DND-41 (cell line): ENCODE results near the gene CNTFR.

ENCODE experiments used
- ATAC-seq: fragments of 200-7000 bp; cut with Tn5 transposase; 3 replicates; pipeline ENCODE4 v1.9.1; 2021; ENCODE audit warnings: low read depth; ENCODE audit not compliant: insufficient read depth
- DNase-seq: peaks from one replicate; pipeline ENCODE4 v3.0.0-alpha.2; 2020
- H2AFZ ChIP-seq: 2 replicates; pipeline ENCODE4 v1.6.0; 2012; ENCODE audit warnings: low read depth, low read length
- H3K27ac ChIP-seq: 2 replicates; pipeline ENCODE4 v1.5.1; 2012; ENCODE audit warnings: low read length, inconsistent platforms
- H3K27me3 ChIP-seq: fragments of 200-600 bp; sonication (generic); 2 replicates; pipeline ENCODE4 v1.6.0; 2012; ENCODE audit warnings: low read length, mild to moderate bottlenecking, inconsistent platforms; ENCODE audit not compliant: insufficient read depth, poor library complexity
- H3K36me3 ChIP-seq: 2 replicates; pipeline ENCODE4 v1.5.1; 2012; ENCODE audit warnings: low read length, inconsistent platforms; ENCODE audit not compliant: insufficient read depth
- H3K4me1 ChIP-seq: 2 replicates; pipeline ENCODE4 v1.5.1; 2012; ENCODE audit warnings: mild to moderate bottlenecking, low read length; ENCODE audit not compliant: insufficient read depth
- H3K4me2 ChIP-seq: 2 replicates; pipeline ENCODE4 v1.6.0; 2012; ENCODE audit warnings: mild to moderate bottlenecking, moderate library complexity, low read length, inconsistent platforms; ENCODE audit not compliant: insufficient read depth
- H3K4me3 ChIP-seq, 2 experiments: fragments of 200-600 bp in 1 of 2; shearing (Covaris generic) in 1 of 2; 2 replicates each; pipeline ENCODE4 v1.5.1; 2012 to 2016; ENCODE audit warnings: inconsistent platforms in 2 of 2, low read length in 2 of 2, mild to moderate bottlenecking in 2 of 2, low read depth in 1 of 2, moderate library complexity in 1 of 2
- H3K79me2 ChIP-seq: 2 replicates; pipeline ENCODE4 v1.6.0; 2012; ENCODE audit warnings: low read length, inconsistent platforms; ENCODE audit not compliant: insufficient read depth
- H3K9ac ChIP-seq: 2 replicates; pipeline ENCODE4 v1.6.0; 2012; ENCODE audit warnings: low read depth, mild to moderate bottlenecking, inconsistent platforms, low read length, moderate library complexity
- H3K9me3 ChIP-seq: 2 replicates; pipeline ENCODE4 v1.5.1; 2012; ENCODE audit warnings: low read length, moderate library complexity, mild to moderate bottlenecking, inconsistent platforms; ENCODE audit not compliant: insufficient read depth, severe bottlenecking
- H4K20me1 ChIP-seq: 2 replicates; pipeline ENCODE4 v1.6.0; 2012; ENCODE audit warnings: low read length; ENCODE audit not compliant: insufficient read depth
- EZH2 ChIP-seq: IDR thresholded peaks from 3 replicates; pipeline ENCODE4 v1.6.1; 2012; ENCODE audit warnings: borderline replicate concordance, low read depth, mild to moderate bottlenecking, moderate library complexity, low read length, inconsistent platforms; ENCODE audit not compliant: severe bottlenecking
- TF ChIP-seq, protein P1 (sequence below): IDR thresholded peaks from 2 replicates; pipeline ENCODE4 v1.5.1; 2012; ENCODE audit warnings: borderline replicate concordance, low read length, moderate library complexity, mild to moderate bottlenecking; ENCODE audit not compliant: poor library complexity, severe bottlenecking; ENCODE audit errors: extremely low read depth

The CNTFR gene

DNA sequence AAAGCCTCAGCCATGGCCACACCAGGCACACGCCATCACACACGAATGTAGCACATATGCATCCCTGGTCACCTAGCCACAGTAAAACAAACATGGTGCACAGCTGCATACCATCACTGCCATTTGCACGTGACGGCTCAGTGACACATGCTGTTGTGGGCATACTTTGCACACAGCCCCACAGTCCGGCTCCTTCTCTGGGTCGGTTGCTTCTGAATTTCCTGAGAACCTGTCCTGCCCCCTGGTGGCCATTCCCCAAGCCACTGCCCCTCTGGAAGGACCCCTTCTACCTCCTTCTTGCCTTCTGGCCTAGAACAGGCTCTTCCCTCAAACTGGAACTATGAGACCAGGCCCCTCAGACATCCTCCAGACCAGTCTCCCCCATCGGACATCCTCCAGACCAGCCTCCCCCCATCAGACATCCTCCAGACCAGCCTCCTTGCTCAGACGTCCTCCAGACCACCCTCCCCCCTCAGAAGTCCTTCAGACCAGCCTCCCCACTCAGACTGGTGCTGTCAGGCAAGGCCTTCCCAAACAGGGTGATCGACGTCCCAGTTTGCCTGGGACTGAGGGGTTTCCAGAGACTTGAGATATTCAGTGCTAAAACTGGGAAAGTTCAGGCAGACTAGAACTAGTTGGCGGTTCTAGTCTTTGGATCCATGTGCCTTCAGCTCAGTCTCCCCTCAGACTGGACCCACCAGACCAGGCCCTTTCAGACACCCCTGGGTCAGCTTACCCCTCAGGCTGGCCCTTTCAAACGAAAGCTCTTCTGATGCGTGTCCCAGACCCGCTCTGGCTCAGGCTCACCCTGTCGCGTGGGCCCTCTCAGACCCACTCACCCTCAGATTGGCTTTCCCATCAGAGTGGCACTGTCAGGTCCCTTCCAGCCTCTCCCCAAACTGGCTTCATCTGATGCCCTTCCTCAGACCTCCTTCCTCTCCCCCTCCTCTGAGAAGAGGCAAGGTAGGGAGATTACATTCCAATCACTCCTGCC is 42.4 kb downstream of the CNTFR start:
- no peak overlapping the region for H3K27ac ChIP-seq
- H3K4me2 ChIP-seq = no peak overlapping the region
- H3K9ac ChIP-seq = no peak overlapping the region
- no peaks in the 10 kb centered on the region for H3K27me3 ChIP-seq
- H4K20me1 ChIP-seq = no peaks in the 10 kb centered on the region
- H3K79me2 ChIP-seq = no peaks in the 10 kb centered on the region
- DNase-seq = peak; percentile 36
- no peaks in the 10 kb centered on the region for H3K4me1 ChIP-seq
- no peak overlapping the region for H2AFZ ChIP-seq
- H3K9me3 ChIP-seq = no peaks in the 10 kb centered on the region
- no peak for TF ChIP-seq EZH2
- TF ChIP-seq, protein P1, sequence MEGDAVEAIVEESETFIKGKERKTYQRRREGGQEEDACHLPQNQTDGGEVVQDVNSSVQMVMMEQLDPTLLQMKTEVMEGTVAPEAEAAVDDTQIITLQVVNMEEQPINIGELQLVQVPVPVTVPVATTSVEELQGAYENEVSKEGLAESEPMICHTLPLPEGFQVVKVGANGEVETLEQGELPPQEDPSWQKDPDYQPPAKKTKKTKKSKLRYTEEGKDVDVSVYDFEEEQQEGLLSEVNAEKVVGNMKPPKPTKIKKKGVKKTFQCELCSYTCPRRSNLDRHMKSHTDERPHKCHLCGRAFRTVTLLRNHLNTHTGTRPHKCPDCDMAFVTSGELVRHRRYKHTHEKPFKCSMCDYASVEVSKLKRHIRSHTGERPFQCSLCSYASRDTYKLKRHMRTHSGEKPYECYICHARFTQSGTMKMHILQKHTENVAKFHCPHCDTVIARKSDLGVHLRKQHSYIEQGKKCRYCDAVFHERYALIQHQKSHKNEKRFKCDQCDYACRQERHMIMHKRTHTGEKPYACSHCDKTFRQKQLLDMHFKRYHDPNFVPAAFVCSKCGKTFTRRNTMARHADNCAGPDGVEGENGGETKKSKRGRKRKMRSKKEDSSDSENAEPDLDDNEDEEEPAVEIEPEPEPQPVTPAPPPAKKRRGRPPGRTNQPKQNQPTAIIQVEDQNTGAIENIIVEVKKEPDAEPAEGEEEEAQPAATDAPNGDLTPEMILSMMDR = peak; percentile 66
- no peak overlapping the region for H3K4me3 ChIP-seq
- H3K36me3 ChIP-seq = no peaks in the 10 kb centered on the region
- ATAC-seq = peak; percentile 54; the same call in 2 of the 3 replicates

DNA sequence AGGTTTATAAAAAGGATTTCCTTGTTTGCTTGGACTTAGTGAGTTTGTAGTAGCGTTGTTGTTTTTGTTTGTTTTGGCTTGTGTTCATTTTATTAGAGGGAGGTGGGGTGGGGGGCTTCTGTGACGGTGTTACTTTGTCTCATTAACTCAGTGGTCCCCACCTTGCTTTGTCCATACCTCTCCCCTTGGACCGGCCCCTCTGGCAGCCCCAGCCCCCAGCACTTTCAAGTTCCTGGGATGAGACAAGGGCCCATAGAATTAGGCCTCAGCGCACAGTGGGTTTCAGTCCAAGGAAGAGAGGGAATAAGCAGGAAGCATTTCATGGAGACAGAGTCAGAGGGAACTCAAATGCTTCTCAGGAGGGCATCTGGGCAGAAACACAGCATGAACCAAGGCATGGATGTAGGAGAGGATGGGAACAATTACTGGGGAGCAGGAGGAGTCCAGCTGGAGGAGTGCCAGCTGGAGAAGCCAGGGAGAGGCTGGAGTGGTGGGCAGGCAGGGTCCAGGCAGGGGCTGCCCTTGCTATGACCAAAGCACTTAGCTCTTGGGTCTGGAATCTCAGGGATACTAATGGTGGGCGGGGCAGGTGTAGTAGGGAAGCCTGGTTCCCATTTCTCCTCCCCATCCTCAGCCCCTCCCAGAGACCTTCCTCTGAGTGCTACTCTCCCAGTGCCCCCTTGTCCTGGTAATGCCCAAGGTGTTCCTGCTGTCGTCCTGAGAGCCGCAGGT is 43.3 kb downstream of the CNTFR start:
- Histone ChIP-seq H3K9ac (no peak overlapping the region), H2AFZ (no peak overlapping the region), H3K79me2 (no peaks in the 10 kb centered on the region), H3K4me2 (no peak overlapping the region), H3K4me1 (no peaks in the 10 kb centered on the region), H3K27me3 (no peaks in the 10 kb centered on the region), H3K27ac (no peak overlapping the region), H3K9me3 (no peaks in the 10 kb centered on the region), H4K20me1 (no peaks in the 10 kb centered on the region), H3K4me3 (no peak overlapping the region), H3K36me3 (no peaks in the 10 kb centered on the region)
- TF ChIP-seq EZH2 = no peak
- TF ChIP-seq, protein P1 = no peak
- DNase-seq (no peak), ATAC-seq (no peak)

DNA sequence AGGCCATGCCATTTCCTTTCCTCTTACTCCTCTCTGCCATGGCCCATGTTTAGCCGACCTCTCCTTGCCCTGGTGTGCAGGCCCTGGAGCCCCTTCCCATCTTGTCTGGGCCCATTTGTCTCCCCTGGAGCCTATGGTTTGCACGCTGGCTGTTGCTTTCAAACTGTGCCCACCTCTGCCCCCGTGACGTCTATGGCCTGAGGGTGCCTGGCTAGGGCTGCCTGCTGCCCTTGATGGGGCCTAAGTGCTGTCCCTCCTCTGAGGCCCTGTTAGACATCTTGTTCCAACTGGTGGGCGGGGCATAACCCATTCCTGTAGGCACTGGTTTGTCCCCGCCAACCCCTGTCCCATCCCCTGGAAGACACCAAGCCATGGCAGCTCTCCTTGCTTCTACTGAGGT is 44.0 kb downstream of the CNTFR start:
- Histone ChIP-seq H3K27me3 (no peaks in the 10 kb centered on the region), H3K79me2 (no peaks in the 10 kb centered on the region), H3K27ac (no peak overlapping the region), H3K9ac (no peak overlapping the region), H3K4me1 (no peaks in the 10 kb centered on the region), H3K9me3 (no peaks in the 10 kb centered on the region), H2AFZ (no peak overlapping the region), H3K36me3 (no peaks in the 10 kb centered on the region), H4K20me1 (no peaks in the 10 kb centered on the region), H3K4me2 (no peak overlapping the region), H3K4me3 (no peak overlapping the region)
- ATAC-seq (no peak), DNase-seq (no peak)
- no peak for TF ChIP-seq EZH2
- TF ChIP-seq, protein P1 = no peak
